Cortex of kidney (tissue), 1 donor: ENCODE data around the gene LMBRD1.
"Not testable (repeated sequence)": the region's sequence is repeated elsewhere in the genome, so short reads cannot be mapped to it uniquely, and the experiment has no call there.

Experiments
- DNase-seq: peaks from one replicate; lab custom pipeline; 2025; lab: John Stamatoyannopoulos, UW

Gene LMBRD1

GRCh38 chr6:69796073-69796641 lies 653 bp downstream of the LMBRD1 start:
- no peak for DNase-seq

DNA sequence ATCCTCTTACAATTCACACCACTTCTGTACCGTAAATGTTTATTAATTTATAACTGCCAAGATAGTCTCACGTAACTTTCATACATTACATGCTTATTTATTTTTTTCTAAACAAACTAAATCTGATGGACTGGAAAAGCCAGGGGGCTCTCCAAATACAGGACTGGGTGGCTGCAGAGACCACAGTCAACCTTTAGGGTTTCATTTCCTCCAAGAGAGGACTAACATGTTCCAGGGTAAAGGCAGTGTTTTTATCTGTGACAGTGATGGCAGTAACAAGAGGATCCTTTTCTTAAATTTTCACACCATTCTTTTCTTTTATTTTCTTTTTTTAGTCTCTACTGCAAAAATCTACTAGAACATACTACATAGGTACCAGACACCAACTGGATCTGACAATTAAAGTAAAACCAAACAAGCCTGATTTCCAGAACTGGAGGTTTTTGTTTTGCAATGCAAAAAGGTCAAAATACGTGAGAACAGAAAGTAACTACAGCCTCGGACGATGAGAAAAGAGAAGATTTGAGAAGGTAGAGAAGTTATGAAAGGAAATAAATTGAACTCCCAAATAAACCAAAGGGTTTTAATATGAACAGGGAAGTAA lies 1.2 kb downstream of the LMBRD1 start:
- no peak for DNase-seq

- no peak for DNase-seq
Measured at GRCh38 chr6:69792292-69792691, 4.5 kb downstream of the LMBRD1 start.

DNA sequence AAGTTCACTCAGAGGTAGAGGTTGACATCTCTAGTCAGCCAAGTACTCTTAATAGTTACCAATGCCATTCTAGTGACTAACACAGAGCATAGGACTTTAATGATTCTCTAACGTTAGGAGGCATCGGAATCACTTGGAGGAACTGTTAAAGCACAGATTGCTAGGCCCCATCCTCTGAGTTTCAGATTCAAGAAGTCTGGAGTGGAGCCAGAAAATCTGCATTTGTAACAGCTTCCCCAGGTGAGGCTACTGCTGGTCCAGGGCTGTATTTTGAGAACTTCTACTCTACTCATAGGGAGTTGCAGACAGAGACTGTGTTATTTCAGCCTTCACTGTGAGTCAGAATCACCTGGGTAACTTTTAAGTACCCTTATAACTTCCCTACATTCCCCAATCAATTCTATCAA lies 5.7 kb downstream of the LMBRD1 start:
- no peak for DNase-seq

- no peak for DNase-seq
Measured at GRCh38 chr6:69790629-69791028, 6.2 kb downstream of the LMBRD1 start.

- DNase-seq: no peak
Measured at GRCh38 chr6:69789578-69789977, 7.2 kb downstream of the LMBRD1 start.

DNA sequence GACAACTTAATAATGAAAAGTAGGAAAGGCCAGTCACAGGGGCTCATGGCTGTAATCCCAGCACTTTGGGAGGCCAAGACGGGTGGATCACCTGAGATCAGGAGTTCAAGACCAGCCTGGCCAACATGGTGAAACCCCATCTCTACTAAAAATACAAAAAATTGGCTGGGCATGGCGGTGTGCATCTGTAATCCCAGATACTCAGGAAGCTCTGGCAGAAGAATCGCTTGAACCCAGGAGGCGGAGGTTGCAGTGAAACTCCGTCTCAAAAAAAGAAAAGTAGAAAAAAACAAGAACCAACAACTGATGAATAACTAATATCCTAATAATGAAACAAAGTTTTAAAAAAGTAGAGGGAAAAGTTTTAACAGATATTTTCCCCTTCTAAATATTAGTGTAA lies 9.4 kb downstream of the LMBRD1 start:
- not testable (repeated sequence) for DNase-seq

DNA sequence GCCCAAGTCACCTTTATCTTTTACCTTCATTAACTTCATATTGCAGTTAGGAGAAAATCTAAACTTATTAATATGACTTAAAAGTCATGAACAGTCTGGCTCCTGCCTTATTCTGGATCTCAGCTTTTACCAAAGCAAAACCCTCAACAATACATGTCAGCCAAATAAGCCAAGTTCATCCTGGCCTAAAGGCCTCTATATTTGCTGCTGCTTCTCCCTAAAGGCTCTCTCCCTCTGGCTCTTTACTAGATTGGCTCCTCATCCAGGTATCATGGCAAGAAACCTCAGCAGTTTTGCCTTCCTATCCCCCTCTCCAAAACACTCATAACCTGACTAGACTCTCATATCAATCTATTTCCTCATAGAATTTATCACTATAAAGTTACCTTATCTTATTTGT lies 11.1 kb downstream of the LMBRD1 start:
- no peak for DNase-seq

- DNase-seq: no peak
Measured at GRCh38 chr6:69784595-69785377, 12.0 kb downstream of the LMBRD1 start.

- no peak for DNase-seq
Measured at GRCh38 chr6:69783108-69783507, 13.7 kb downstream of the LMBRD1 start.

DNA sequence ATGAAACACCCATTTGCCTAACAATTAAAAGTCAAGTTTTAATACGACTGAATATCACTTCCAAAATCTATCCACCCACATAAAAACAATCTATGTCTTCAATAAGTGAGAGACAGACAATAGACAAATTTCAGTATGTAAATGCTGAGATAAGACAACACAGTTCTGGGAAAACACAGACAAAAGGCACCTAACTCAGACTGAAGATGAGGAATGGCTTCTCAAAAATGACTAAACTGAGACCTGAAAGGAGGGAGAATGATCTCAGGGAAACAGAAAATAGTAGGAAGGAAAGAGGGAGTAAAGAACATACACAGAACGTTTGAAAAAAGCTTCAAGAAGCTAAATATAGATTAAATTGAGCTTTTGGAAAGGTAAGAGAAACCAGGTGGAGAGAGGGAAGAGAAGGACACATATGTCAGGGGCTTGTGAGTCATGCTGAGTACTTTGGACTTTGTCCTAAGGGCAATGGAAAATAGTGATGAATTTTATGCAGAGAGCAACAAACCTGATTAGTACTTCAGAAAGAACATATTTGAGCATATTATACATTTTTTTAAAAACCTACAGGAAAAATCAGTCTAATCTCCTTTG lies 16.1 kb downstream of the LMBRD1 start:
- no peak for DNase-seq

GRCh38 chr6:69775941-69776340 lies 20.9 kb downstream of the LMBRD1 start:
- DNase-seq: no peak

GRCh38 chr6:69775585-69775849 lies 21.3 kb downstream of the LMBRD1 start:
- no peak for DNase-seq

DNA sequence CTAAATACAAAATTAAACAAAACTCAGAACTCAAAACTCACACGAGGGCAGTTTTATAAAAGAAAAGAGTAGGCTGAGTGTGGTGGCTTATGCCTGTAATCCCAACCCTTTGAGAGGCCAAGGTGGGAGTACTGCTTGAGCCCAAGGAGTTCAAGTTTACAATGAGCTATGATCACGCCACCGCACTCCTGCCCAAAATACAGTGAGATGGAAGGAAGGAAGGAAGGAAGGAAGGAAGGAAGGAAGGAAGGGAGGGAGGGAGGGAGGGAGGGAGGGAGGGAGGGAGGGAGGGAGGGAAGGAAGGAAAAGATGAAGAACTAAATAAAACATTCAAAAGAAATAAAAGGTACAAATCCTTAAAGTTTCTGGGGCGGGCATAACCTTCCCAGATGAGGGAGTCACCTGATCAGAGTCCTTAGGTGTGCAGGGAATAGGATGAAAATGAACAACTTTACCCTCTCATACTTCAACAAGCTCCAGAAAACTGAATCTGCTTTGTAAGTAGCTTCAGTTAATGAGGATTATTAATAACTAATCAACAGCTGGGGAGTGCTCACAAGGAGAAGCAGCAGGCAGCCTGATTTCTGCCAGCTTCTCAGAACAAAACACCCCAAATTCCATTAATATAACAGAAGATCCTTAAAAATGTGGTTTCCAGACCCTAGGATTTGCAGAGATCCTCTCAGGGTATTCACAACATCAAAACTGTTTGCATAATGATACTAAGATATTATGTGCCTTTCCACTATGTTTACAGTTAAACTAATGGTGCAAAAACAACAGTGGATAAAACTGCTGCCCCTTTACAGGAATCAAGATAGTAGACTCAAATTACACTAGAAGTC lies 21.8 kb downstream of the LMBRD1 start:
- no peak for DNase-seq

DNA sequence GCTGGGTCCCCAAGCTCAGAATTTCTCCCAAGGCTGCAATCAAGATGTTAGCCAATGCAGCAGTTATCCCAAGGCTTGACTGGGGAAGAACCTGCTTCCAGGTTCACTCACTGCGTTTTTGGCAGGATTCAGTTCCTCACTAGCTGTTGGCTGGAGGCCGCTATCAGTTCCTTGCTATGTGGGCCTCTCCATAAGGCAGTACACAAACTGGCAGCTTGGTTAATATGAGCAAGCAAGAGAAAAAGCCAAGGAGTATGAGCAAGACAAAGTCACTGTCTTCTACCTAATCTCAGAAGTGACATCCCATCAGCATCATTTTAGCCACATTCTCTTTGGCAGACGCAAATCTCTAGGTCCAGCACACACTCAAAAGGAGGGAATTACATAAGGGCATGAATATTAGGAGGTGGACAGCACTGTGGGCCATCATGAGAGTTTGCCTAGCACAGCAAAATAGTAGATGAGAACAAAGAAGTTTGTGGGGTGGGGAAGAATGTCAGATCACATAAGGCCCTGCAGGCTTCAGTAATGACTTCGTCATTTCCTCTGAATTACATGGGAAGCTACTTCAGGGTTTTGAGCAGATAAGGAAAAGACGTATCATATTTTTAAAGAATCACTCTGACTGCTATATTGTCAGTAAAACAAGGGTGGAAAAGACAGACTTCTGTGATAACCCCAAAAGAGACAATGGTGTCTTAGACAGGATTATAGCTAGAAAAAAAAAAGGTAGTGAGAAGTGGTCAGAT lies 25.5 kb downstream of the LMBRD1 start:
- no peak for DNase-seq

GRCh38 chr6:69768664-69769063 lies 28.1 kb downstream of the LMBRD1 start:
- no peak for DNase-seq

GRCh38 chr6:69763763-69764162 lies 33.0 kb downstream of the LMBRD1 start:
- DNase-seq: no peak

- DNase-seq: no peak
Measured at GRCh38 chr6:69761853-69762252, 35.0 kb downstream of the LMBRD1 start.

DNA sequence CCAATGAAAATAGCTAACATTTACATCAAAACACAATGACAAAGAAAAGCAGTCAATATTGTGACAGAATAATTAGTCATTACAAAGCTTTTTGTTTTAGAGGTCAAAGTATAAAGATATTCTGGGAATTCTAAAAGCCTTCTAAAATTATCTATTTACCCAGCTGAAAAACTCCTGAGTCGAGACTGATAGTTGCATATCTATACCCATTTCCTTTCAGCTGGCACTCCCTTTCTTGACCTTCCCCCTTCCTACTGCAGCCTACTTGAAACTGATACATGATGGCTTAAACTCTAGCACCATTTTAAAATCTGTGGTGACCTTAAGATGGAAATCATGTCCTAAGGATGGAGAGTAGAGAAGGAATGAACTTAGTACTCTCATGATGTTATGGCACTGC lies 38.6 kb downstream of the LMBRD1 start:
- no peak for DNase-seq

DNA sequence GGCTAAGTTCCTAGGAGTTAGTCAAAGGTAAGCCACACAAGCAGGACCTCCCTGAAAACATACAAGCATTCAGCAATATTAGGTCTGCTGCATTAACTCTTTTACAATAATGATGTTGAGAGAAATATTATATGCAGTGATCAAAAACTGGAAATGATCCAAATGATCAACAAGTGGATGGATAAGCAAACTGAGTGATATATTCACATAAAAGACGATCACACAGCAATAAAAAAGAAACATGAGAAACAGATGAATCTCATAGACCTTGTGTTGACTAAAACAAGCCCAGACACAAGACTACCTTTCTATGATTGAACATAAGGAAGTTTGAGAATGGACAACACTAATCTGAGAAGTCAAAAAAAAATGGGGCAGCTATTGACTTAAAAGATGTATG lies 39.9 kb downstream of the LMBRD1 start:
- DNase-seq: no peak

GRCh38 chr6:69756366-69756765 lies 40.4 kb downstream of the LMBRD1 start:
- no peak for DNase-seq

GRCh38 chr6:69735027-69735426 lies 61.8 kb downstream of the LMBRD1 start:
- DNase-seq: no peak
